HepG2 (cell line): ENCODE results near the gene TNFSF12. TPM values are rescaled to one million over a fixed set of nuclear protein-coding genes. Genes with fewer than 3 reads are reported as not detected.

Experiments
- CEBPG ChIP-seq: IDR thresholded peaks from 2 replicates; pipeline ENCODE4 v1.6.1; 2016
- ELF4 ChIP-seq: sonication (generic); formaldehyde crosslinking; IDR thresholded peaks from 2 replicates; pipeline ENCODE4 v1.5.0; 2020; ENCODE audit warnings: missing genetic modification reagents, mild to moderate bottlenecking, moderate library complexity, borderline replicate concordance
- MED1 ChIP-seq: sonication (generic); formaldehyde crosslinking; IDR thresholded peaks from 2 replicates; pipeline ENCODE4 v1.4.0; 2020; ENCODE audit warnings: missing genetic modification reagents
- MXD4 ChIP-seq: IDR thresholded peaks from 2 replicates; pipeline ENCODE4 v1.6.1; 2016; ENCODE audit warnings: mild to moderate bottlenecking, missing biosample characterization, missing genetic modification reagents
- PAXIP1 ChIP-seq: sonication (generic); formaldehyde crosslinking; conservative IDR thresholded peaks from 2 replicates; pipeline ENCODE4 v1.4.0; 2020; ENCODE audit warnings: mild to moderate bottlenecking, missing genetic modification reagents, moderate library complexity
- RNF2 ChIP-seq: fragments of 450-650 bp; conservative IDR thresholded peaks from 2 replicates; pipeline ENCODE4 v1.6.1; 2016; ENCODE audit warnings: low read depth
- RXRA ChIP-seq: sonication (generic); formaldehyde crosslinking; IDR thresholded peaks from 2 replicates; pipeline ENCODE4 v1.5.1; 2020; ENCODE audit warnings: missing genetic modification reagents
- SOX13 ChIP-seq, 3 experiments: fragments of 450-650 bp in 1 of 3; sonication (generic) in 1 of 3; formaldehyde crosslinking in 1 of 3; IDR thresholded peaks in 2 of 3; conservative IDR thresholded peaks in 1 of 3; 2 replicates each; pipeline versions ENCODE4 v1.5.0 to v1.6.1; 2016 to 2020; ENCODE audit warnings: antibody characterized with exemption in 1 of 3, mild to moderate bottlenecking in 1 of 3, missing compliant biosample characterization in 1 of 3, missing genetic modification reagents in 1 of 3, moderate library complexity in 1 of 3
- SOX5 ChIP-seq: IDR thresholded peaks from 2 replicates; pipeline ENCODE4 v1.6.1; 2016; ENCODE audit warnings: borderline replicate concordance
- SP2 ChIP-seq: sonication (generic); formaldehyde crosslinking; IDR thresholded peaks from 2 replicates; pipeline ENCODE4 v1.5.1; 2020; ENCODE audit warnings: mild to moderate bottlenecking, missing genetic modification reagents
- XRCC5 ChIP-seq: fragments of 200-400 bp; formaldehyde crosslinking; optimal IDR thresholded peaks from 2 replicates; pipeline ENCODE3; 2017; ENCODE audit warnings: mild to moderate bottlenecking, low read length
- ZFY ChIP-seq: sonication (generic); formaldehyde crosslinking; IDR thresholded peaks from 2 replicates; pipeline ENCODE4 v1.4.0; 2020; ENCODE audit warnings: missing genetic modification reagents
- ZNF274 ChIP-seq: sonication (generic); formaldehyde crosslinking; IDR thresholded peaks from 2 replicates; pipeline ENCODE4 v1.5.1; 2020; ENCODE audit warnings: mild to moderate bottlenecking, missing genetic modification reagents
- ZNF275 ChIP-seq: sonication (generic); formaldehyde crosslinking; IDR thresholded peaks from 2 replicates; pipeline ENCODE4 v1.8.0; 2022; ENCODE audit warnings: missing genetic modification reagents, mild to moderate bottlenecking, inconsistent platforms, borderline replicate concordance
- ZNF33B ChIP-seq: sonication (generic); formaldehyde crosslinking; IDR thresholded peaks from 2 replicates; pipeline ENCODE4 v1.5.1; 2020; ENCODE audit warnings: mild to moderate bottlenecking, missing genetic modification reagents
- ZNF557 ChIP-seq: sonication (generic); formaldehyde crosslinking; IDR thresholded peaks from 2 replicates; pipeline ENCODE4 v1.4.0; 2020; ENCODE audit warnings: missing genetic modification reagents
- ZNF563 ChIP-seq: sonication (generic); formaldehyde crosslinking; IDR thresholded peaks from 2 replicates; pipeline ENCODE4 v1.8.0; 2022; ENCODE audit warnings: mild to moderate bottlenecking, moderate library complexity, missing genetic modification reagents
- ZNF747 ChIP-seq: sonication (generic); formaldehyde crosslinking; IDR thresholded peaks from 2 replicates; pipeline ENCODE4 v1.8.1; 2023; ENCODE audit warnings: missing genetic modification reagents, mild to moderate bottlenecking, borderline replicate concordance
- ZSCAN25 ChIP-seq: sonication (generic); formaldehyde crosslinking; IDR thresholded peaks from 2 replicates; pipeline ENCODE4 v1.8.0; 2022; ENCODE audit warnings: mild to moderate bottlenecking, missing genetic modification reagents
- ZSCAN31 ChIP-seq: sonication (generic); formaldehyde crosslinking; IDR thresholded peaks from 2 replicates; pipeline ENCODE4 v1.5.0; 2020; ENCODE audit warnings: low read depth, mild to moderate bottlenecking, missing genetic modification reagents
- polyA plus RNA-seq, 8 experiments: library from polyadenylated mRNA; depleted of rRNA in 3 of 8; stranded (reverse) in 7 of 8; unstranded in 1 of 8; fragments of >200 nt; fragmentation: Illumina TruSeq in 4 of 8; extraction: Trizol in 4 of 8; gene quantifications; 2 replicates each; pipeline versions ENCODE4 v1.2.1 to v1.2.3, GENCODE V29; 2011 to 2016; ENCODE audit warnings: low read depth in 4 of 8, missing spikeins in 1 of 8, mixed read lengths in 1 of 8; ENCODE audit not compliant: insufficient read depth in 1 of 8
- total RNA-seq, 5 experiments: library from RNA; depleted of rRNA; stranded (reverse); fragments of >200 nt; fragmentation: Illumina TruSeq; extraction: Trizol; gene quantifications; 2 replicates each; pipeline ENCODE4 v1.2.3, GENCODE V29; 2016; ENCODE audit warnings: low read depth in 1 of 5
- TF ChIP-seq, protein P1 (sequence below): sonication (generic); formaldehyde crosslinking; IDR thresholded peaks from 2 replicates; pipeline ENCODE4 v1.4.0; 2020; ENCODE audit warnings: missing genetic modification reagents

TNFSF12 gene
- total and polyA plus RNA-seq, 2 of the 13 experiments (the other 11 are each of a cell fraction or from before 2014, with no cell fraction given) = 0.93 to 7.2 TPM

GRCh38 chr17:7557147-7557764, 8.4 kb downstream of the TNFSF12 start (continued):
- TF ChIP-seq, protein P1, sequence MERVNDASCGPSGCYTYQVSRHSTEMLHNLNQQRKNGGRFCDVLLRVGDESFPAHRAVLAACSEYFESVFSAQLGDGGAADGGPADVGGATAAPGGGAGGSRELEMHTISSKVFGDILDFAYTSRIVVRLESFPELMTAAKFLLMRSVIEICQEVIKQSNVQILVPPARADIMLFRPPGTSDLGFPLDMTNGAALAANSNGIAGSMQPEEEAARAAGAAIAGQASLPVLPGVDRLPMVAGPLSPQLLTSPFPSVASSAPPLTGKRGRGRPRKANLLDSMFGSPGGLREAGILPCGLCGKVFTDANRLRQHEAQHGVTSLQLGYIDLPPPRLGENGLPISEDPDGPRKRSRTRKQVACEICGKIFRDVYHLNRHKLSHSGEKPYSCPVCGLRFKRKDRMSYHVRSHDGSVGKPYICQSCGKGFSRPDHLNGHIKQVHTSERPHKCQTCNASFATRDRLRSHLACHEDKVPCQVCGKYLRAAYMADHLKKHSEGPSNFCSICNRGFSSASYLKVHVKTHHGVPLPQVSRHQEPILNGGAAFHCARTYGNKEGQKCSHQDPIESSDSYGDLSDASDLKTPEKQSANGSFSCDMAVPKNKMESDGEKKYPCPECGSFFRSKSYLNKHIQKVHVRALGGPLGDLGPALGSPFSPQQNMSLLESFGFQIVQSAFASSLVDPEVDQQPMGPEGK = peak; percentile 86
- TF ChIP-seq SOX5 = 0 out of 2 replicates have a peak, but pooled peaks have one; percentile 38
- TF ChIP-seq ZFY = peak; percentile 48; the same call in 1 of the 2 replicates
- no peak for TF ChIP-seq SP2
- 0 out of 2 replicates have a peak, but pooled peaks have one; percentile 24 for TF ChIP-seq MED1
- peak; percentile 36 for TF ChIP-seq XRCC5
- peak; percentile 53; the same call in 1 of the 2 replicates for TF ChIP-seq MXD4
- TF ChIP-seq ZSCAN31 (CRISPR knock-in tag) = peak; percentile 51; the same call in 1 of the 2 replicates
- TF ChIP-seq ZNF563 (CRISPR knock-in tag) = no peak
- no peak for TF ChIP-seq SOX13 (IDR thresholded peaks at IDR 0.05)
- peak in 1 of 2 experiments; percentile 13; a peak in 1 of 4 replicates for TF ChIP-seq SOX13 (CRISPR knock-in tag; conservative IDR thresholded peaks at IDR 0.05 in 1 of 2, IDR thresholded peaks at IDR 0.05 in 1 of 2)
- TF ChIP-seq RXRA (CRISPR knock-in tag) = peak; percentile 30; the same call in 1 of the 2 replicates
- no peak for TF ChIP-seq ZNF747 (CRISPR knock-in tag)
- TF ChIP-seq PAXIP1 (CRISPR knock-in tag) = 0 out of 2 replicates have a peak, but pooled peaks have one; percentile 37
- TF ChIP-seq ZNF274 (CRISPR knock-in tag) = 0 out of 2 replicates have a peak, but pooled peaks have one; percentile 73
- TF ChIP-seq RNF2 = no peak
- 0 out of 2 replicates have a peak, but pooled peaks have one; percentile 6 for TF ChIP-seq CEBPG
- TF ChIP-seq ZNF557 (CRISPR knock-in tag) = 0 out of 2 replicates have a peak, but pooled peaks have one; percentile 14
- no peak for TF ChIP-seq ELF4 (CRISPR knock-in tag)
- TF ChIP-seq ZSCAN25 (CRISPR knock-in tag) = 0 out of 2 replicates have a peak, but pooled peaks have one; percentile 42
- TF ChIP-seq ZNF33B (CRISPR knock-in tag) = no peak
- no peak for TF ChIP-seq ZNF275 (CRISPR knock-in tag)
